NCI-H345 treated with DMSO at 0.1 percent for 48 hours (cell line): Measurements from ENCODE around the gene FUS.

Source experiments
- DNase-seq: peaks from one replicate; lab custom pipeline; 2025; ENCODE audit not compliant: unreplicated experiment; lab: John Stamatoyannopoulos, UW

Gene FUS

GRCh38 chr16:31200821-31201568, 21.1 kb downstream of the FUS start:
- DNase-seq, result no peak

- DNase-seq, result no peak
These were observed 21.9 kb downstream of the FUS start for GRCh38 chr16:31201582-31202413.

GRCh38 chr16:31202414-31203375, 22.8 kb downstream of the FUS start, which contains the start of gene PYCARD:
Gene PYCARD, minus strand, starts transcription at chr16:31202760. Its CDS starts 70 bp downstream, at chr16:31202690.
- no peak for DNase-seq

GRCh38 chr16:31204871-31205666, 25.1 kb downstream of the FUS start:
- DNase-seq, result no peak

- DNase-seq, result no peak
These were observed 26.8 kb downstream of the FUS start for GRCh38 chr16:31206776-31207175.

GRCh38 chr16:31213342-31213741, 33.4 kb downstream of the FUS start:
- no peak for DNase-seq

GRCh38 chr16:31213877-31214707, 34.2 kb downstream of the FUS start, which contains the start of gene TRIM72:
Gene TRIM72, plus strand, starts transcription at chr16:31214119. Its CDS starts 620 bp downstream, at chr16:31214739.
- no peak for DNase-seq

GRCh38 chr16:31214708-31215286, 34.9 kb downstream of the FUS start:
- no peak for DNase-seq

- no peak for DNase-seq
These were observed 35.6 kb downstream of the FUS start for GRCh38 chr16:31215287-31216162.

GRCh38 chr16:31216422-31217135, 36.6 kb downstream of the FUS start, which contains the start of gene PYDC1:
Gene PYDC1, minus strand, starts transcription at chr16:31217135. Its CDS starts 107 bp downstream, at chr16:31217028.
- DNase-seq, result no peak

GRCh38 chr16:31217136-31217530, 37.2 kb downstream of the FUS start:
- DNase-seq, result no peak

- no peak for DNase-seq
These were observed 39.3 kb downstream of the FUS start for GRCh38 chr16:31219154-31219741.

- no peak for DNase-seq
These were observed 41.6 kb downstream of the FUS start for GRCh38 chr16:31221357-31222160.

- DNase-seq, result no peak
These were observed 43.1 kb downstream of the FUS start for GRCh38 chr16:31223044-31223443.

GRCh38 chr16:31224092-31224955, 44.4 kb downstream of the FUS start:
- DNase-seq, result no peak
